RWPE2 (cell line): ENCODE data around the gene PRMT7.

Experiments
- ATAC-seq: fragments of 200-7000 bp; cut with Tn5 transposase; 3 replicates; pipeline ENCODE4 v1.9.1; 2021; ENCODE audit warnings: low read depth
- DNase-seq: peaks from one replicate; pipeline ENCODE4 v3.0.0-alpha.2; 2020; ENCODE audit warnings: low spot score
- H3K27ac ChIP-seq: fragments of 450-650 bp; 2 replicates; pipeline ENCODE4 v1.5.1; 2017; ENCODE audit warnings: mild to moderate bottlenecking; ENCODE audit not compliant: poor library complexity, severe bottlenecking
- H3K27me3 ChIP-seq: fragments of 250-450 bp; sonication (Bioruptor Pico); 2 replicates; pipeline ENCODE4 v1.5.1; 2021; ENCODE audit warnings: mild to moderate bottlenecking, moderate library complexity; ENCODE audit not compliant: insufficient read depth, poor library complexity, severe bottlenecking
- H3K36me3 ChIP-seq: fragments of 250-450 bp; sonication (Bioruptor Pico); 2 replicates; pipeline ENCODE4 v1.5.1; 2020; ENCODE audit warnings: low read depth, mild to moderate bottlenecking, moderate library complexity
- H3K4me1 ChIP-seq: fragments of 250-450 bp; sonication (Bioruptor Pico); 2 replicates; pipeline ENCODE4 v1.5.1; 2021; ENCODE audit warnings: mild to moderate bottlenecking, moderate library complexity; ENCODE audit not compliant: insufficient read depth, poor library complexity, severe bottlenecking
- H3K4me3 ChIP-seq: fragments of 250-450 bp; sonication (Bioruptor Pico); 2 replicates; pipeline ENCODE4 v1.5.1; 2021; ENCODE audit warnings: mild to moderate bottlenecking, moderate library complexity; ENCODE audit not compliant: severe bottlenecking
- H3K9me3 ChIP-seq: fragments of 250-450 bp; sonication (Bioruptor Pico); 2 replicates; pipeline ENCODE4 v1.5.1; 2021; ENCODE audit warnings: mild to moderate bottlenecking, moderate library complexity; ENCODE audit not compliant: severe bottlenecking
- TF ChIP-seq, protein P1 (sequence below): fragments of 450-650 bp; IDR thresholded peaks from one replicate; pipeline ENCODE4 v1.5.1; 2017; ENCODE audit warnings: mild to moderate bottlenecking, moderate library complexity; ENCODE audit not compliant: poor library complexity, severe bottlenecking

Gene PRMT7

DNA sequence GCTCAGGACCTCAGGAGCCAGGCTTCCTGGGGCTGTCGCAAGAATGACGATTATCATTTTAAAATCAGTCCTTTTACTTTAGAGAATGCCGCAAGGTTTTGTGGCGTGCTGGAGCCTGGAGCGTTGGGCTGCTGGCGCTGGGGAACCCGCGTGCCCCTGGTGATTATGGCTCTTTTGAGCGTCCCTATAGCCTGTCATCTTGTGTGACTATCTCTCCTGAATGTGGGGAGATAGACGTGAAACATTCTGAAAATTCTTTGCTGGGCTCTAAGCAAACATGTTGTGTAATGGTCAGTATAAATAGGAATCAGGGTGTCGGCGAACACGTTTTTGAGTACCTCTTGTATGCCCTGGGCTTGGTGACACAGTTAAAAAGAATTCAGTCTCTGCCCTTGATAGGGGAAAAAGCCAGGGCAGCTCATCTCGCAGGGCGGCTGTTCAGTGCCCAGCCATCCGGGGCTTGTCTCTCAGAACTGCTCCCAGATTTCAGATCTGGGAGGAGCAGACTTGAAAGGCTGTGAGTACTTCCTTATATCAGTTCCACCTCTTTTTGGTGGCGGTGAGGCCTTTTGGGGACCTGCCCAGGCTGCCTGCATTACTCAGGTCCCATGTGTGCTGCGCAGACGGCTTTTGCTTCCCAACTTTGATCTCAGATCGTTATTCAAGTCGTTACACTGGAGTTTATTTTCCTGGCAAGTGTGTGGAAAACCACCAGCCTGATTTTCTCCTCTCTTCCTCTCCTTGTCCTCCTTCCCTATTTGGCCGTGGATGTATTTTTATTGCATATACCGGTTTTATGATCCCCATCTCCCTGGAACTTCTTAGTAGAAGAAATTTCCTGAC lies 45.5 kb upstream of the PRMT7 start:
- peak overlapping the region; percentile 91 for H3K4me3 ChIP-seq
- H3K4me1 ChIP-seq, result peaks cover 4% of the 10 kb centered on the region
- H3K27me3 ChIP-seq, result no peaks in the 10 kb centered on the region
- peaks cover 17% of the 10 kb centered on the region for H3K36me3 ChIP-seq
- H3K9me3 ChIP-seq, result no peaks in the 10 kb centered on the region
- ATAC-seq, result peak; percentile 76
- TF ChIP-seq, protein P1, sequence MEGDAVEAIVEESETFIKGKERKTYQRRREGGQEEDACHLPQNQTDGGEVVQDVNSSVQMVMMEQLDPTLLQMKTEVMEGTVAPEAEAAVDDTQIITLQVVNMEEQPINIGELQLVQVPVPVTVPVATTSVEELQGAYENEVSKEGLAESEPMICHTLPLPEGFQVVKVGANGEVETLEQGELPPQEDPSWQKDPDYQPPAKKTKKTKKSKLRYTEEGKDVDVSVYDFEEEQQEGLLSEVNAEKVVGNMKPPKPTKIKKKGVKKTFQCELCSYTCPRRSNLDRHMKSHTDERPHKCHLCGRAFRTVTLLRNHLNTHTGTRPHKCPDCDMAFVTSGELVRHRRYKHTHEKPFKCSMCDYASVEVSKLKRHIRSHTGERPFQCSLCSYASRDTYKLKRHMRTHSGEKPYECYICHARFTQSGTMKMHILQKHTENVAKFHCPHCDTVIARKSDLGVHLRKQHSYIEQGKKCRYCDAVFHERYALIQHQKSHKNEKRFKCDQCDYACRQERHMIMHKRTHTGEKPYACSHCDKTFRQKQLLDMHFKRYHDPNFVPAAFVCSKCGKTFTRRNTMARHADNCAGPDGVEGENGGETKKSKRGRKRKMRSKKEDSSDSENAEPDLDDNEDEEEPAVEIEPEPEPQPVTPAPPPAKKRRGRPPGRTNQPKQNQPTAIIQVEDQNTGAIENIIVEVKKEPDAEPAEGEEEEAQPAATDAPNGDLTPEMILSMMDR, result no peak
- no peak for DNase-seq
- peak overlapping the region; percentile 89 for H3K27ac ChIP-seq

DNA sequence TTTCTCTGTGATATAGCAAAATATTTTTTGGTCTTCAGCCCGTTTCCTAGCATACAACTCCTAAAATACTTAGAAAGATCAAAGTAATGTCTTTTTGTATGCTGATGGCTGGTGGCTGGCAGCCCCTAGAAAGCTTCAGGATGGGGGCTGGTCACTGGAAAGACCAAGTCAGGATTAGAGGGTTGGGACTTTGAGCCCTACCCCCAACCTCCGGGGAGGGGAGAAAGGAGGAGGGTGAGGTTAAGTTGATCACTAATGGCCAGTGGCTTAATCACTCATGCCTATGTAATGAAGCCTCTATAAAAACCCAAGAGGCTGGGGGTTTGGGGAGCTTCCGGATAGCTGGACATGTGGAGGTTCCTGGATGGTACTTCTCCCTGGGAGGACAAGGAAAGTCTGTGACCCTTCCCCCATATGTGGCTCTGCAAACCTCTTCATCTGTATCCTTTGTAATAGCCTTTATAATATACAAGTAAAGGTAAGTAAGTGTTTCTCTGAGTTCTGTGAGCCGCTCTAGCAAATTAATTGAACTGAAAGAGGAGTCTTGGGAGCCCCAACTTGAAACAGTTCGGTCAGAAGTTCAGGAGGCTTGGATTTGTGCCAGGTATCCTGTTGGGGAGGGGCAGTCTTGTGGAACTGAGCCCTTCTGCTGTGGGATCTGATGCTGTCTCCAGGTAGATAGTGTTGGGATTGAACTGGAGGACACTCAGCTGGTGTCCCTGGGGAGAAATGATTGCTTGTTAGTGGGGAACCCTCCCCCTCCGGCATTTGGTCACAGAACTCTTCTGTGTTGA lies 43.0 kb upstream of the PRMT7 start:
- Histone ChIP-seq H3K27me3 (no peaks in the 10 kb centered on the region), H3K4me3 (no peak overlapping the region), H3K9me3 (no peaks in the 10 kb centered on the region), H3K36me3 (peaks cover 17% of the 10 kb centered on the region), H3K27ac (no peak overlapping the region), H3K4me1 (peaks cover 8% of the 10 kb centered on the region)
- no peak for DNase-seq
- TF ChIP-seq, protein P1, result no peak
- no peak for ATAC-seq

DNA sequence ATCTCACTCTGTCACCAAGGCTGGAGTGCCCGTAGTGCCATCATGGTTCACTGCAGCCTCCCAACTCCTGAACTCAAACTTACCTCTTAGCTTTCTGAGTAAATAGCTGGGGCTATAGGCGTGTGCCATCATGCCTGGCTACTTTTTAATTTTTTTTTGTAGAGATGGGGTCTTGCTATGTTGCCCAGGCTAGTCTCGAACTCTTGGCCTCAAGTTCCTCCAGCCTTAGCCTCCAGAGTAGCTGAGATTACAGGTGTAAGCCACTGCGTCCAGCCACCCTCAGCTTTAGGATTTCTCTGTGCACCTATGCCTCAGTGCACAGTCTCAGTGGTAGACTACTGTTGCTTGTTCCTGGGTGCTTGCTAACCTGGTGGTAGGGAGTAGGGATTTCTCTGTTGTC lies 41.0 kb upstream of the PRMT7 start:
- no peaks in the 10 kb centered on the region for H3K27me3 ChIP-seq
- H3K9me3 ChIP-seq, result no peaks in the 10 kb centered on the region
- no peak for DNase-seq
- H3K36me3 ChIP-seq, result peaks cover 27% of the 10 kb centered on the region
- H3K27ac ChIP-seq, result no peak overlapping the region
- peaks cover 14% of the 10 kb centered on the region for H3K4me1 ChIP-seq
- no peak overlapping the region for H3K4me3 ChIP-seq
- TF ChIP-seq, protein P1, result no peak
- no peak for ATAC-seq

DNA sequence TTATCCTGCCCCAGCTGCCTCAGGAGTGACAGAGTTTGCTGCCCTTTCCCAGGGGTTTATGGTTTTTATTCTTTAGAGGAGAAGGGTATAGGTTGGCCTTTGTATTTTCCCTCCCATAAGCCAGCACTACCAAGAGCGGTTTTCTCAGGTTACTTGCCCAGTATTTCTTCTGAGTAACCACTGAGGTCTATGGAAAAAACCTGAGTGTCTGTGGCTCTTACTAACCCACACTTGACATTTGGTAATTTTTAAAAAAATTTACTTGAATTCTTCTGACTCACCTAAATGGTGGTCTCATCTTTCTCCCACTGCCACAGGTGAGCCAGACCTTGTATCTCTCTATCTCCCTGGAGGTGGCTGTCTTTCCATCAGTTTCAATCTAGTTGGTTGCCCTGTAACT lies 40.5 kb upstream of the PRMT7 start:
- no peaks in the 10 kb centered on the region for H3K27me3 ChIP-seq
- H3K4me3 ChIP-seq, result no peak overlapping the region
- TF ChIP-seq, protein P1, result no peak
- no peaks in the 10 kb centered on the region for H3K9me3 ChIP-seq
- no peak for ATAC-seq
- no peak for DNase-seq
- H3K27ac ChIP-seq, result no peak overlapping the region
- peaks cover 17% of the 10 kb centered on the region for H3K4me1 ChIP-seq
- peaks cover 31% of the 10 kb centered on the region for H3K36me3 ChIP-seq
